Epithelial cell of prostate (primary cell): ENCODE data around the gene ZNF878.
A peak's percentile ranks its signal among the peaks of the same experiment; 100 is the strongest.
"Not testable (repeated sequence)": the region's sequence is repeated elsewhere in the genome, so short reads cannot be mapped to it uniquely, and the experiment has no call there.

ENCODE experiments used
- DNase-seq: peaks from one replicate; pipeline ENCODE4 v3.0.0-alpha.2; 2011; ENCODE audit warnings: low read depth, low spot score
- H3K27ac ChIP-seq: fragments of 450-650 bp; 2 replicates; pipeline ENCODE4 v1.5.1; 2017; ENCODE audit warnings: mild to moderate bottlenecking

The ZNF878 gene

GRCh38 chr19:12052497-12053169 is at the start of gene ZNF878:
TSS of gene ZNF878 (minus strand) at chr19:12052961. CDS start at chr19:12052801, 160 bp downstream.
- no peak within 1 kb of the TSS for H3K27ac ChIP-seq
- DNase-seq = no peak

GRCh38 chr19:12098040-12098439 is 45.3 kb upstream of the ZNF878 start:
- H3K27ac ChIP-seq = no peak overlapping the region
- no peak for DNase-seq

- no peak for DNase-seq
- H3K27ac ChIP-seq = no peak overlapping the region
Observed at GRCh38 chr19:12095111-12095790, 42.5 kb upstream of the ZNF878 start.

GRCh38 chr19:12093777-12094176 is 41.0 kb upstream of the ZNF878 start:
- no peak overlapping the region for H3K27ac ChIP-seq
- no peak for DNase-seq

- DNase-seq = no peak
- H3K27ac ChIP-seq = no peak overlapping the region
Observed at GRCh38 chr19:12092956-12093355, 40.2 kb upstream of the ZNF878 start.

GRCh38 chr19:12092065-12092867 is 39.5 kb upstream of the ZNF878 start:
- no peak overlapping the region for H3K27ac ChIP-seq
- no peak for DNase-seq

GRCh38 chr19:12090807-12091206 is 38.0 kb upstream of the ZNF878 start:
- H3K27ac ChIP-seq = no peak overlapping the region
- no peak for DNase-seq

- DNase-seq = no peak
- H3K27ac ChIP-seq = no peak overlapping the region
Observed at GRCh38 chr19:12085074-12085818, 32.5 kb upstream of the ZNF878 start.

GRCh38 chr19:12083336-12083735 is 30.6 kb upstream of the ZNF878 start:
- not testable (repeated sequence) for H3K27ac ChIP-seq, DNase-seq

GRCh38 chr19:12077375-12077774 is 24.6 kb upstream of the ZNF878 start:
- H3K27ac ChIP-seq = no peak overlapping the region
- DNase-seq = no peak

GRCh38 chr19:12076331-12076730 is 23.6 kb upstream of the ZNF878 start:
- not testable (repeated sequence) for DNase-seq, H3K27ac ChIP-seq

GRCh38 chr19:12075538-12076139 is 22.9 kb upstream of the ZNF878 start:
- no peak for DNase-seq
- no peak overlapping the region for H3K27ac ChIP-seq

GRCh38 chr19:12064590-12065538 is 12.1 kb upstream of the ZNF878 start, which contains the start of gene ZNF844:
TSS of gene ZNF844 (plus strand) at chr19:12064731. CDS start at chr19:12064874, 143 bp downstream.
- peak within 1 kb of the TSS; percentile 31 for H3K27ac ChIP-seq
- DNase-seq = peak; percentile 37

- H3K27ac ChIP-seq = no peak overlapping the region
- no peak for DNase-seq
Observed at GRCh38 chr19:12055784-12056183, 3.0 kb upstream of the ZNF878 start.

GRCh38 chr19:12052091-12052496 is 667 bp downstream of the ZNF878 start:
- no peak overlapping the region for H3K27ac ChIP-seq
- DNase-seq = no peak

- DNase-seq = no peak
- H3K27ac ChIP-seq = no peak overlapping the region
Observed at GRCh38 chr19:12047868-12048267, 4.9 kb downstream of the ZNF878 start.

GRCh38 chr19:12043752-12044422 is 8.9 kb downstream of the ZNF878 start:
- no peak overlapping the region for H3K27ac ChIP-seq
- DNase-seq = no peak

- DNase-seq = no peak
- H3K27ac ChIP-seq = no peak overlapping the region
Observed at GRCh38 chr19:12042893-12043292, 9.9 kb downstream of the ZNF878 start.
